ENCODE data around the gene RORC. TPM values are rescaled to one million over a fixed set of nuclear protein-coding genes. Genes with fewer than 3 reads are reported as not detected.

The RORC gene
- total and polyA plus RNA-seq, 3 donors from 2014 or later = 30.9 to 70.4 (median 55.4) TPM

DNA sequence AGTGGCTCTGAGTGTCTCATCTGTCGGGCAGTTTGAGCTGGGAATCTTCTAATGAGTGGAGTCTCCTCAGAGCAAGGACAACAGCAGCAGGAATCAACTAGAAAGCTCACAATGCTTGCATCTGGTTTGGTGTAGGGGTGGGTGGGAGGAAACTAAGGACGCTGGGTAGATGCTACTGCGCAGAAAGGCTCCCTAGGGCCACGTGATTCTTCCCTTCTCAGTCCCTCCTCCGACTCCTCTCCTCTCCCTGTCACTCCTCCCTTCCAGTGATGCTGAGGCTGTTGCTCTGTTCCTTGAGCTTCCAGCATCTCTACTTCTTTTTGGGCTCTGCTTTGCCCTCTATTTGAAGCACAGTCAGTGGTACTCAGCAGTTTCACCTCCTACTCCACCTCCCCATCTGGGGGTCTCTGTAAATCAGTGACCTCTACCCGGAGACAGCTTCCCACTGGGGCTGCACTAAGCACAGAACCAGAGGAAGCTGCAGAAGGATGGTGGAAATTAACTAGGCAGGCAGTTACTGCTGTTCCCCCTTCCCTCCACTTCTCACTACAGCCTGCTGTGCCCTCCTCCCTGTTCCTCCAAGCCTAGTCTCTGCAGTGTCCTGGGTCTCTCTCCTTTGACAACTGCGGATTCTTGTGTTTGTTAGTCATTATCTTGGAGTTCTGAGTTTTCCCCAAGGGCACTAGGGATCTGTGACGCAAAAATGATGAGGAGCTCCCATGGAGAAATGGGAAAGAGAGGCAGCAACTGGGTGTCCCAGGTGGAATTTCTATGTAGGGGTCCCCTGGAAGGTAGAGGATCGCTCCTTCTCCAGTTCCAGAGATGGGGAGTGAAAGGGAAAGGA is 32.2 kb downstream of the RORC start:
- intact Hi-C loops (cut with DNase I; ENCODE audit: low total_unique reads) = no loop called here

DNA sequence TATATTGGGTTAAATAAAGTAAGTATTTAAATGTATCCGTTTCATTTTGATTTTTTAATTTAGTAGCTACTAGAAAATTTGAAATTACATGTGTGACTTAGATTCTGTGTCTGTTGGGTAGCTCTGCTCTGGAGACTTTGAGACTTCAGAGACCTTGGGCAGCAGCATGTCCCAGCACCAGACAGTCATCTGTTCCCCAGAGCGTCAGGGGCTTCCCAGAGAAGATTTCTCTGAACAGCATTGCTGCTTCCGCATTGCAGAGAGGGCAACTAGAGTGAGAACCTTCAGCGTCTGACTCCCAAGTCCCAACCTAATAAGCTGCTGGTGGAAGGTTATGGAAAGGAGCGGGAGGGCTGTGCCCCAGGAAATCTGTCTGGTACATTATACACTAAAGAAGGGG is 33.0 kb downstream of the RORC start:
- H3K27me3 ChIP-seq = no peaks in the 10 kb centered on the region
- H3K4me3 ChIP-seq = no peak overlapping the region
- no peaks in the 10 kb centered on the region for H3K36me3 ChIP-seq (ENCODE audit: low read depth, missing control alignments)
- H3K27ac ChIP-seq = no peak overlapping the region
- no peaks in the 10 kb centered on the region for H3K9me3 ChIP-seq
- 88 to 93% methylated on average over 5 of the region's 5 CpGs for WGBS, 2 donors
- H3K4me1 ChIP-seq = no peaks in the 10 kb centered on the region
- intact Hi-C loops (cut with DNase I; ENCODE audit: low total_unique reads) = no loop called here
- no peak for TF ChIP-seq POLR2A (IDR thresholded peaks at IDR 0.05)
- TF ChIP-seq, protein P1, sequence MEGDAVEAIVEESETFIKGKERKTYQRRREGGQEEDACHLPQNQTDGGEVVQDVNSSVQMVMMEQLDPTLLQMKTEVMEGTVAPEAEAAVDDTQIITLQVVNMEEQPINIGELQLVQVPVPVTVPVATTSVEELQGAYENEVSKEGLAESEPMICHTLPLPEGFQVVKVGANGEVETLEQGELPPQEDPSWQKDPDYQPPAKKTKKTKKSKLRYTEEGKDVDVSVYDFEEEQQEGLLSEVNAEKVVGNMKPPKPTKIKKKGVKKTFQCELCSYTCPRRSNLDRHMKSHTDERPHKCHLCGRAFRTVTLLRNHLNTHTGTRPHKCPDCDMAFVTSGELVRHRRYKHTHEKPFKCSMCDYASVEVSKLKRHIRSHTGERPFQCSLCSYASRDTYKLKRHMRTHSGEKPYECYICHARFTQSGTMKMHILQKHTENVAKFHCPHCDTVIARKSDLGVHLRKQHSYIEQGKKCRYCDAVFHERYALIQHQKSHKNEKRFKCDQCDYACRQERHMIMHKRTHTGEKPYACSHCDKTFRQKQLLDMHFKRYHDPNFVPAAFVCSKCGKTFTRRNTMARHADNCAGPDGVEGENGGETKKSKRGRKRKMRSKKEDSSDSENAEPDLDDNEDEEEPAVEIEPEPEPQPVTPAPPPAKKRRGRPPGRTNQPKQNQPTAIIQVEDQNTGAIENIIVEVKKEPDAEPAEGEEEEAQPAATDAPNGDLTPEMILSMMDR (IDR thresholded peaks at IDR 0.05) = no peak
- no peak for DNase-seq

More for the DNA sequence above, 32.2 kb downstream of the RORC start:
- Histone ChIP-seq H3K4me1 (no peaks in the 10 kb centered on the region), H3K27ac (no peak overlapping the region), H3K4me3 (no peak overlapping the region), H3K9me3 (no peaks in the 10 kb centered on the region), H3K27me3 (no peaks in the 10 kb centered on the region), H3K36me3 (ENCODE audit: low read depth, missing control alignments) (no peaks in the 10 kb centered on the region)
- no peak for DNase-seq
- 48 to 66% methylated on average over 9 of the region's 9 CpGs for WGBS, 2 donors
- no peak for TF ChIP-seq POLR2A (IDR thresholded peaks at IDR 0.05)
- TF ChIP-seq, protein P1 (IDR thresholded peaks at IDR 0.05) = no peak

DNA sequence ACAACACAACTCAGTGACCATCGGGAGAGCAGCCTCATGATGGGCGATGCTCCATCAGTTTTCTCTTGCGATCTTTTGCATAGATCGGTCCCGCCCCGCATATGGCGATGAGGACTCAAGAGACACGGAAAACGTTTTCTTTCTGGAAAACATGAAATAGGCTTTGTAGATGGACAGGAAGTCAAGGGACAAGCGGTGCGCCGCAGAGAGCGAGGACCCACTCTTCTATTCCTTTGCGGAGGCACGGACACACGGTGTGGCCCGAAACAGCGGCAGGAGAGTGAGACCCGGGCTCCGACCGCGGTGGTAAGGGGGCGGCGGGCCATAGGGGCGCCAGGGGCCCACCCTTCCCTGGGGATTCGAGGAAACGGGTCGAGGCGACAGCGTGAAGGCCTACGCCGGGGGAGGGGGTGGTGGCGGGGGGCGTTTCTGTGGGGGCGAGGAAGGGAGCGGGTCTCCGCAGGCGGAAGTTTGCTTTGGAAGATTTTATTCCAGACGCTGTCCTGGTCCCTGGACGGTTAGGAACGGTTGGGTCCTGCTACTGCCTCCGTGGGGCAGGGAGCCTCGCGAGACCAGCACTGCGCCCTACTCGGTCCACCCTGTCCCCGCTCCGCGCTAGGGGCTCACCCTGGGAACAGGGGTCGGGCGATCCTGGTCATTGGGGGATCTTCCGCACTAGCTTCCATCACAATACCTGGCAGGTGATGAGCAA is 40.5 kb downstream of the RORC start:
- no peaks in the 10 kb centered on the region for H3K27me3 ChIP-seq
- 3 to 5% methylated on average over 33 to 52 of the region's 52 CpGs for WGBS, 2 donors
- TF ChIP-seq, protein P1 (IDR thresholded peaks at IDR 0.05) = no peak
- TF ChIP-seq POLR2A (IDR thresholded peaks at IDR 0.05) = no peak
- no peaks in the 10 kb centered on the region for H3K36me3 ChIP-seq (ENCODE audit: low read depth, missing control alignments)
- H3K27ac ChIP-seq = peak overlapping the region; percentile 33 to 70
- DNase-seq = peak; percentile 36
- intact Hi-C loops (cut with DNase I; ENCODE audit: low total_unique reads) = no loop called here
- H3K4me3 ChIP-seq = peak overlapping the region; percentile 65 to 79
- H3K4me1 ChIP-seq = no peaks in the 10 kb centered on the region
- no peaks in the 10 kb centered on the region for H3K9me3 ChIP-seq

DNA sequence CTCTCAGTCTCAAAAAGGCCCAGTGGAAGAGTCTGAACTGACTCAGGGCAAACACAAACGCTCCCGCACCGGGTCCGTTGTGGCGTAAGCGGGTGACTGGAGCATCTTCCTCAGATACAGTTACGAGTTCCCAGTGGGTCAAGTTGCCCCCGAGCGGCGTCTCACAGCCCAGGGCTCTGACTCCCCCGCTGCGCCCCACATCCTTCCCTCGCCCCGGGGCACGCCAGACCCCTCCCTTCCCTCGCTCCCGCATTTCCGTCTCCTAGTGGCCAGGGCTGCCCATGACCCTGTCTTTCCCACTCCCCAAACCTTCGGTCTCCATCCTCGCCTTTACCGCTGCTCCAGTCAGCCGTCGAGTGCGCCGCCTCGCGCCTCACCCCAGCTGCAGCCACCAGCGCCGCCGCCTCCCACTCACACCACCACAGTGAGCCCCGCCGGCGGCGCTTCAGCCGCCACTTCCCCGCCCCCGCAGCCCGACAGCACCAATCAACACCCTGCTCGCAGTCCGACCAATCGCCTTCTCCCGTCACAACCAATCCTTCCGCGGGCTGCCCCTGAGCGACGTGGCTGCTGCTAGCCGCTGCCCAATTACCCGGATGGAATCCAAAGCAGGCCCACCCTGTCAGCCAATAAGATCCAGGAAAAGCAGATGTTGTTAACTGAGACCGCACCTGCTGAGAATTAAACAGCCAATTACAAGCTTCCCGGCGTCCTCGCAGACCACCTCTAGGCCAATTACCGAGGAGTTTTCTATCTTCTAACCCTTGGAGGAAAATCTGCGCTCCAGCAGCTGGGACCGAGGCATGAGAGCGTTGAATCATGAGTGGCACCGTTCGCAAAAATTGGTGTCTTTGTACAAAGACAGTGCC is 41.3 kb downstream of the RORC start, which contains the start of gene TDRKH:
Gene TDRKH, minus strand, starts transcription at position 430 of the 869 bp plus-strand sequence. CDS start 7,478 bp downstream, outside the sequence.
- TF ChIP-seq, protein P1 (IDR thresholded peaks at IDR 0.05) = peak in 2 of 3 experiments; percentile 1 to 40
- no peak for TF ChIP-seq POLR2A (IDR thresholded peaks at IDR 0.05)
- no peaks in the 10 kb centered on the region for H3K4me1 ChIP-seq
- intact Hi-C loops (cut with DNase I; ENCODE audit: low total_unique reads) = no loop called here
- H3K27me3 ChIP-seq = no peaks in the 10 kb centered on the region
- peak within 1 kb of the TSS; percentile 66 to 79 for H3K4me3 ChIP-seq
- peak; percentile 99 for DNase-seq
- no peaks in the 10 kb centered on the region for H3K9me3 ChIP-seq
- 1% methylated on average over 39 to 58 of the region's 58 CpGs for WGBS, 2 donors
- H3K27ac ChIP-seq = peak within 1 kb of the TSS; percentile 56 to 75
- H3K36me3 ChIP-seq (ENCODE audit: low read depth, missing control alignments) = no peaks in the 10 kb centered on the region

Data from testis (tissue), 3 donors.